HG03457 (cell line): ENCODE measurements around the gene ZNF367.

Experiments
- ATAC-seq: cut with Tn5 transposase; IDR thresholded peaks from one replicate; pipeline ENCODE4 v1.9.1; 2021; ENCODE audit warnings: moderate number of reproducible peaks; ENCODE audit not compliant: unreplicated experiment

Gene ZNF367

DNA sequence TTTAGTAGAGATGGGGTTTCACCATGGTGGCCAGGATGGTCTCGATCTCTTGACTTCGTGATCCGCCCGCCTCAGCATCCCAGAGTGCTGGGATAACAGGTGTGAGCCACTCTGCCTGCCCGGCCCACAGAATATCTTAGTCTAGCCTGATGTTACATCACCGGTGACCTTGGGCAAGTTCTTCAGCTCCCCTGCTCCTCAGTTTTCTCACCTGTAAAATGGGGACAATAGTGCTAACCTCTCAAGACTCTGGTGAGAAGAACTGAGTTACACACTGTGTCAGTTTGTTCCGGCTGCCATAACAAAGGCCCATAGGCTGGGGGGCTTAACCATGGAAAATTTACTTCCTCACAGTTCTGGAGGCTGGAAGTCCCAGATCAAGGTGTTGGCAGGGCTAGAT lies 19.3 kb upstream of the ZNF367 start:
- ATAC-seq: no peak

DNA sequence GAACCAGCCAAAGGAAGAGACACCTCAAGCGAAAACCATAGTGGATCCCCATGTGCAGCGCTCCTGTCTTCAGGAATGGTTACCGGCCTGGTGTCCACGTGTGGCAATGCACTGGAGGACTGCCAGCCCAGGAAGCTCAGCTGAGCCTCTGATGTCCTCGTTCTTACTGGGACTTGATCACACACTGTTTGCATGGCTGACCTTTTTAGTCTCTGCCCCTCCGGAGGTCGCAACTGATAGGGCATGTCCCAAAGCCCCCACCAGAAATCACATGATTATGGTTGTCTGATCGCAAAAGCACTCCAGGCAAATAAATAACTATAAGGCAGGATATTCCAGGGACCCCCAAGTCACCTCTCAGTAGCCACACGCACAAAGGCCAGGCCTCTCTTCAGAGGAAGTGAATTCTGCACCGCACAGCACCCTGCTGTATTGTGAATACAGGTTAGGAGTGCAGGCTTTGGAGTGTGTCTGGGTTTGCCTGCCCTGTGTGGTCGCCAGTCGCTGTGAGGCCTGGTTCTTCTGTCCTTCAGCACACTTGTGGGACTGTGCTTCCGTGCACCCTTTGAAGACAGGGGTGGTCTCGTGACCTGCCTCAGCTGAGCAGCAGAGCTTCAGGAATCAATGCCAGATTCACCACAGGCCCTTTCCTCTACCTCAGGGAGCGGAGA lies 18.4 kb upstream of the ZNF367 start:
- no peak for ATAC-seq

DNA sequence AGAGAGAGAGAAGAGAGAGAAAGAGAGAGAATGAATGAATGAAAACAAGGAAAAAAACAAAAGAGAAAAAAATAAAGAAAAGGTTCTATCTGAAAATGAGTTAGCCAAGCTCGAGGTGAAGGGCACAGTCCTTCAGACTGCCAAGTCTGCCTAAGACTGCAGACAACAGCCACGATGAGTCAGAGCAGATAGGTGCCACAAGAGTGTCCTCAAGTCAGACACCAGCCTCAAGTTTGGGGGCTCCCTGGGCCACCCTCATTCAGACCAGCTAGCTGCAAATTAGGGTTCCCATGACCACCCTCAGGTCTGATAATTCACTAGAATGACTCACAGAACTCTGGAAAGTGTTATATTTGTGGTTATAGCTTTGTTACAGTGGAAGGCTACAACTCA lies 17.9 kb upstream of the ZNF367 start:
- ATAC-seq: no peak

DNA sequence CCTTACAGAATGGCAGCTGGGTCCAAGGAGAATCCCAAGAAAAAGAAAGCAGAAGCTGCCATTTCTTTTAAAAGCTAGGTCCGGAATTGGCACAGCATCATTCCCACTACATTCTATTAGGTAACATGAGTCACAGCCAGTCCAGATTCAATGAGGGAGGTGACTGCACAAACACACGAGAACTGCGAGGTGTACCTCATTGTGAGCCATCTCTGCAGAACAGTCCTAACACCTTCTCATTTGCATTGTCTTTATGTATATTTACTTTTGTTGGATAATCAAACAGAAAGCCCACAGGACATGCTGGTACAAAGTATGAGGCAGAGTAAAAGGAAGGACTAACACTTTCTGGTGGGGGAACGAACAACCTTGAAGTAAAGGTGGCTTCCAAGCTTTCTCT lies 17.2 kb upstream of the ZNF367 start:
- ATAC-seq: no peak

DNA sequence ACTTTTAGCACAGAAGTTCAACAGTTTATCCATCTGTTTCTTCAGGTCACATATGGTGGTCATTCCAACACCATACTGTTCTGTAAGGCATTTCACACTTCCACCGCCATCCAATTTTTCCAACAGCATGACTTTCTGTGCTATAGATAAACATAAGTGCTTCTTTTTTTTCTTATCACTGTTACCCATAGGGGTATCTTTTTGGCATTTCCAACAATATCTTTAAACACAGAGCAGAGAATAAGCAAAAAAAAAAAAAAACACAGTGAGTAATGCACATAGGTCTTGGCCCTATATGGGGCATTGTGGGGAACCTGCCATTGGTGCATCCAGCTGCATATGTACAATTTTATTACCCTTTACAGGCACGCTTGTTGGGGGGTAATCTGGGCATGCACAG lies 12.2 kb upstream of the ZNF367 start:
- no peak for ATAC-seq

DNA sequence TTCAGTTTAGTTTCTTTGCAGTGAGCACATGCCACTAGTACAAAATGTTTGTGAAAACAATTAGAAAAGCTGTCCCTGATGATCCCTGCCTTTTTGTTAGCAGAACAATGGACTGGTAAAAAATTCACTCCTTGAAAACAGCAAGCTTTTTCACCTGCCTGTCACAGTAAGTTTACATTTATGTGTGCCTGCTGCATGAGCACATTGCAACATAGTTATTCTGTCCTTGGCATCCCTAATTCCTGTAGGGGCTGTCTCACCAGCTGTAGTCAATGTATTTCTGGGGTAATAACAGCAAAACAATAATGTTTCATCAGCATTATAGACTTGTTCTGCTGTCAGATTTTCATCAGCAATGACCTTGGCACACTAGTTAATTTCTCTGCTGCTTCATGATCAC lies 11.6 kb upstream of the ZNF367 start:
- no peak for ATAC-seq

DNA sequence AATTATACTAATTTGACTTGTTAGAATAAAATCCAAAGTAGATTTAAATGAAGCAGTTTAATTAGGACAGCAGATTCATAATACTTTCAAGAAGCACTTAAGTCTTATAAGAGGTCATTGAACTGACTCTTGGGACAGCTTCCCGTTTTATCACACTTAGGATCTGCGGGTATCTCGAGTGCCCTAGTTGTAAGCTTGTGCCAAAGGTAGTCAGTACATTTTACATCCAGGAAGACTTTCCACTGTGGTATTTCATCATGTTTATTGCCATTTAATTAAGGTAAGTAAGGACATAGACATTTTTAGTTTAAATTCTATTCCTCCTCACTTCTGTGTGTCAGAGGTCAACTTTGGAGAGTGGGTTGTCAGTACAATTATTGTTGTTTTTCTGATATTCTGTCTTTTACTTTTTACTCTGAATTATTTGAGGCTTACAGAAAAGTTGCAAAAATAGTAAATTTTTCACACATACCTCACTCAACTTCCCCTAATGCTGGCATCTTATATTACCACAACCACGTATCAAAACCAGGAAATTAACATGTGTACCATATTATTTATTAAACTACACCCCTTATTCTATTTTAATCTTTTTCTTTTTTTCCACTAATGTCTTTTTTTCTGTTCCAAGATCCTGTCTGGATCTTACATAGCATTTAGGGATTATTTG lies 7.5 kb upstream of the ZNF367 start:
- ATAC-seq: no peak

DNA sequence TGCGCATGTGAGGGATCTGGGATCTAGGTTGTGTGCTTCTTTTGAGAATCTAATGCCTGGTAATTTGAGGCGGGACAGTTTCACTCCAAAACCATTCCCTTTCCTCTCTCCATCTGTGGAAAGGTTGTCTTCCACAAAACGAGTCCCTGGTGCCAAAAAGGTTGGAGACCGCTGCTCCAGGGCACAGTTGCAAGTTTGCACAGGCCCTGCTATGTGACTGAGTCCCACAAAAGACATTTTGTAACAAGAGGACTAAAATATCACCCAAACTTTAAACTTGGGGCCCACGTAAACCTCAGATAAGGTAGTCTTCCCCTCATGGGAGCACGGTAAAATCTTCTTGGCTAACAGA lies 5.8 kb upstream of the ZNF367 start:
- ATAC-seq: no peak

DNA sequence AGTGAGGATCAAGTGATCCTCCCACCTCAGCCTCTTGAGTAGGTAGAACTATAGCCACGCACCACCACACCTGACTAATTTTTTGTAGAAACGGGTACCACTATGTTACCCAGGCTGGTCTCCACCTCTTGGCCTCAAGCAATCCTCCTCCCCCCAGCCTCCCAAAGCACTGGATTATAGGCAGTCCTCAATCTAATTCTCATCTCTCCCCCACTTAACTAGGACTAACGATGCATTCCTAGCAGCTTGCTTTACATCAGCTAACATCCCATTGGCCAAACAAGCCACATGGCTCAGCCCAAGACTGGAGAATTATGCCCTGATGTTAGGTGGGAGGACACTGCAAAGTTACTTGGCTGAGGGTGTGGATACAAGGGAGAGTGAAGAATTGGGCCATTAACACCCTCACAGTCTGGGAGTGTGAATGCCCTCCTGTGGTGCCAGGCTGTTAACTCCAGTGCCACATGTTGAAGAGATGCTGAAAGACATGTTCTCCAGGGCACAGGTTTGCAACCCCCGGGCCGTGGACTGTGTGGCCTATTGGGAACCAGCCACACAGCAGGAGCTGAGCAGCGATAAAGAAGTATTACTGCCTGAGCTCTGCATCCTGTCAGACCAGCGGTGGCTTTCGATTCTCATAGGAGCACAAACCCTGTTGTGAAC lies 5.3 kb upstream of the ZNF367 start:
- no peak for ATAC-seq

DNA sequence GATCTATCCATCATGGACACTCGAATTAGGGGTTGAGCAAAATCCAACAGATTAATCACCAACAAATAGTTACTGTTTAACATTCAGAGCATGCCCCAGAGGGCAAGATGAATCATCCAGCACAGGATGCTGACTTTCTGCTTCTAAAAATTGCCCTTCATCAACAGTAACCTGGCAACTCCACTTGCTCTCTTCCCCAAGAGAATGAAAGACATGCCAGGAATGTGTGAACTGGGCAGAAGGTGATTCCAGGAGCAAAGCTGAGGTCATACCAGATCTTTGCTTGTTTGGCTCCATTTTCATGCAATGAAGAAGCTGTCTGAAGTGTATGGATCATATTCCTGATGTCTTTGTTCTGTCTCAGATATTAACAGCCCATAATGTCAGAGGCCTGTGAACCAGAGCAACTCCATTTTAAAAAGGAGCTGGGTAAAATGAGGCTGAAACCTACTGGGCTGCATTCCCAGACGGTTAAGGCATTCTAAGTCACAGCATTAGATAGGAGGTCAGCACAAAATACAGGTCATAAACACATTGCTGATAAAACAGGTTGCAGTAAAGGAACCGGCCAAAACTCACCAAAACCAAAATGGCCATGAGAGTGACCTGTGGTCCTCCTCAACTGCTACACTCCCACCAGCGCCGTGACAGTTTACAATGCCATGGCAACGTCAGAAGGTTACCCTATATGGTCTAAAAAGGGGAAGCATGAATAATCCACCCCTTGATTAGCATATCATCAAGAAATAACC lies 2.5 kb upstream of the ZNF367 start:
- ATAC-seq: no peak

DNA sequence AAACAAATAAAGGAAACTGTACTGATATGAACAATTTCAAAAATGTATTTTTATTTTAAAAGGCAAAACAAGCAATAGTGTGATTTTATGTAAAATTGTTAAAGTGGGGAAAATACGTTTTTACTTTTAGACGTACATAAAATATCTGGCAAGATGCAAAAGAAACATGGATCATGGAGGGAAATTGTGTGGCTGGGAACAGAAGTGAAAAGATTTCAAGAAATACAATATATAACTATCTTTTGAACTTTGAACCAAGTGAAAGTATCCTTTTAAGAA lies 1.5 kb upstream of the ZNF367 start:
- ATAC-seq: no peak

DNA sequence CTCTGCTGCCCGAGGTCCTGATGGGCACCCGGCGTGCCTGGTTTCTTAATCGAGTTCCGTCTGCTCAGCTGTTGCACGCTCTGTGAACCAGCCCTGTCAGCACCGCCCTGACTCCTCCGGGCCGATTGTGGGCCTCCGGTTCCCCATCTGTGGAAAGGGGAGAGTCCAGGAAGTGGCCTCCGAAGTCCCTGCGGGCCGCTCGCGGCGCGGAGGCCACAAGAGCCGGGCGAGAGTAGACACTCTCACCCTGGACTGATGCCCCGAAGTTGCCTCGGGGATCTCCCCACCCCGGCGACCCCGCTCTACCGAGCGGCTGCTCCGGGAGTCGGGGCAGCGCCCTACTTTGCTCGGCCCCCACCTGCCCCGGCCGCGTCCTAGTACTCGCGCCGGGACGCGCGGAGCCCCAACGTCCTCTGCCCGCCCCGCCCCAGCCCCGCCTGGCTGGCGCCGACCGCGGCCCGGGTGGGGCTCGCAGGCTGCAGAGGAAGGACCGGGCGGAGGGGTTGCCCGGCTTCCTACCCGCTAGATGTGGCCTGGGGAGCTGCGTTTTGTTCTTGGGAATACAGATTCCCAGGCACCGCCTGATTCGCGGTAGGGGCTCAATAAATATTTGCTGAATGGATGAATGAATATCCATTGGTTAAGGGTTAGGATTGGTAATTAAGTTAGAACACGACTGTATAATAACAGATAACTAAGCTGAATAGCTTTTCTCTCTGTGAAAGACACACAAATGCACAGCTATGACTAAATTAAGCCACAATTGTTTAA lies 935 bp upstream of the ZNF367 start:
- peak; percentile 24 for ATAC-seq

DNA sequence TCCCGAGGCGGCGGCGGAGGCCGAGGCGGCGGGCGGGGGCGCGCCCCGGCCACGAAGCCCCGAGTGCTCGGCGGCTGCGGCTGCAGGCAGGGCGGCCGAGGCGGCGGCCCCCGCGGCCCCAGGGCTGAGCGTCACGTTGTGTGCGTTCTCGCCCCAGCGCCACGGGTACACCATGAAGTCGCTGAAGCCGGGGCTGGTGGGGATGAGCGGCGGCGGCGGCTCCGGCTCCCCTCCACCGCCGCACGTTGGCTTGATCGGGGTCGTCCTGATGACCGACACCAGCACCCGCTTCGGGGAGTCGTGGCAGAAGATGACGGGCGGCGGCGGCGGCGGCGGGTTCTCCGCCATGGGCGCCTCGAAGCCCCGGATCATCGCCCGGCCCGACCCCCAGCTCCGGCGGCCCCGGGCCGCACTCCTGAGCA lies 498 bp downstream of the ZNF367 start:
- no peak for ATAC-seq

DNA sequence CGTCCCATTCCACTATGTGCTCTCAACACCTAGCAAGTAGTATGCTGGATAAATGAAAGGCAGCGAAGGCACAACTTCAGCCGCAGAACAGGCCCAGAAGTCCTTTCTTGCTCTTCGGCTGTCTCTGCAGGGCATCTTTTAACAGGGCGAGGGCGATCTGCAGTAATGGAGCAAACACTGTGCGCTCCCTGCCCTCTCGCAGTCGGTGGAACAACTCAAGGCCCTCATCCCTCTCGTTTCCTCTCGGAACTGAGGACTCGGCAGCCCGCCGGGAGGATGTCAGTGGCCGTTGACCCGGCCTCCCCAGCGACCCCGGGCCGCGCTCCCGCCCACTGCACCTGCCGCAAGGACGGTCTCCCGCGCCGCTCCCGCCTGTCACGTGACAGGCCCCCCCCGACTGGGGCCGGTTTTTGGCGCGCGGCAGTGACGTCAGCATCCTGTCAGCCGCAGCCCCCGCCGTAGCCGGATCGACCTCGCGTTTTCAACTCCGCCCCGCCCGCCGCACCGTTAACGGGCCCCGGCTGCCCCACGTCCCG lies 1.1 kb downstream of the ZNF367 start:
- ATAC-seq: no peak

DNA sequence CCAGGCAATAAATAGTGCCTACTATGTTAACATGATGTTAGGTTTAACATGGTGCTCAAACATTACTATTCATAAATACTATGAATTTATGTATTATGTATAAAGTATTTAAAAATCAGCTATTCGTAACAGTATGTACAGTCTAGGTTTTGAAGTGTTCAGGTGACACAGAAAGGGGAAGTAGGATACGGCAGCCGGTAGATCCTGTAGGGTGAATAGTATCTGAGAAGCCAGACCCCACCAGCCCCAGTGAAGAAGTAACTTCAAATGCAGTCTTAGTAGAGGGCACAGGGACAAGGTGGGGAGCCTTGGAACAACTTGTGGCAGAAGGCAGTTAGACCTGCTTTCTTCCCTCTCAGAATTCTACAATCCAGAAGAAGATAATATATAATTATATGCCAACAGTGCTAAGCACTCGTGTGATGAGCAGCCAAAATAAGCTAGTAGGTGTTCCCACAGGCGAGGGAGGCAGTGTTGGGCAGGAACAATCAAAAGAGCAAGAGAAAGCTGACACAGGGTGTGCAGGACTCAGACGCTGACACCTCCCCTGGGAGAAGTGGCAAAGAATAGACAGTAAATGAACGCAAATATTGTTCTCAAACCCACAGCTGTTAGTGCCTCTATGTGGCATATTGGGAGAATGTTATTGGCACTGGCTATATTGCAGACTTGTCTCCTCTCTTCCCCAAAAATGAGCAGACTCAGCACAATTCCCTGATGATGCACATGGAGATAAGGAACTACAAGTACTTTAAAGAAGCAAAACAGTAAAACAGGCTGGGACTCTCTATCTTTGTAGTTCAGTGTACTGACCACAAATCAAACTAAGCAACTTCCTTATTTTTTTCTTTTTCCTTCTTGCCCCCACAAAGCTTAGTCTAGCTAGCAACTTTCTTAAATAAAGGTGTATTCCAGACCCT lies 4.6 kb downstream of the ZNF367 start:
- ATAC-seq: no peak

DNA sequence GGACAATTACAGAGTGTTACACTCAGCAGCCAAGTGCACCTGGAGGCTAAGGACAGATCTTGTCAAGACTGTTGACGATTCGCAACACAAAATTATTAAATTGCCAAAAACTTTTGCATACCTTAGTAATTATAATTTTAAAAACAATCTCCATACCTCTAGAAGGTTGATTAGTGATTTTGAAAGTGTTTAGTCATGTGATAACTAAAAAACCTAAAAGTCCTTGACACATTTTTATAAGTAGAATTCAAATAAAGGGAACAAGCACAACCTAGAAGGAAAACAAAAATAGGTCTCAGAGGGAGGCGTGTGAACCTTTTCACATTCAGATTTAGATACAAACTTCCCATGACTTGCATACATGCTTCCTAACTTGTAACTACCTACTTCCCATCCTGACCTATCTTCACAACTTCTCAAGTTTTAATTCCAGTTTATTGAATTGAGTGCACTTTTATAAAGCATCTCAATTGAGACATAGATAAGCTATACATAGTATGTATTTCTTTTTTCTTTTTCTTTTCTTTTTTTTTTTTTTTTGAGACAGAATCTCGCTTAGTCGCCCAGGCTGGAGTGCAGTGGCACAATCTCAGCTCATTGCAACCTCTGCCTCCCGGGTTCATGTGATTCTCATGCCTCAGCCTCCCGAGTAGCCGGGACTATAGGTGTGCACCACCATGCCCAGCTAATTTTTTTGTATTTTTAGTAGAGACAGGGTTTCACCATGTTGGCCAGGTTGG lies 5.8 kb downstream of the ZNF367 start:
- no peak for ATAC-seq

DNA sequence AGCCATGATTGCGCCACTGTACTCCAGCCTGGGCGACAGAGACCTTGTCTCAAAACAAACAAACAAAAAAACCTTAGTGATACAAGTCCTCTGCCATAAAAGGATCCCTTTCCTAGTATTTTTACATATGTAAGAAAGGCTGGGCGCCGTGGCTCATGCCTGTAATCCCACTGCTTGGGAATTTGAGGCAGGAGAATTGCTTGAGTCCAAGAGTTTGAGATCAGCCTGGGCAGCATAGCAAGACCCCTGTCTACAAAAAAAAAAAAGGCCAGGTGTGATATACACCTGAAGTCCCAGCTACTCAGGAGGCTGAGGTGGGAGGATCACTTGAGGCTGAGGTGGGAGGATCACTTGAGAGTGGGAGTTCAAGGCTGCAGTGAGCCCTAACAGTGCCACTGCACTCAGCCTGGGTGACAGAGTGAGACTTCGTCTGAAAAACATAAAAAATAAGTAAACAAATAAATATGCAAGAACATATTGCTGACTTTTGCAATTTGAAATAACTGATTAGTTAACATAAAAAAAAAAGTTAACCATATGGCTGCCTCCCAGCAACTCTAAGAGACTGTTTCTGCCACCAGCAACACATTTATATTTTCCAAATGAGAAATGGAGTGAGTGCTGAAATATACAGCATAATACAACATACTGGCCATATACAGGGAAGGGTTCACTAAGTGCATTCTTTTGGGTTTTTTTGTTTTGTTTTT lies 6.9 kb downstream of the ZNF367 start:
- ATAC-seq: no peak

DNA sequence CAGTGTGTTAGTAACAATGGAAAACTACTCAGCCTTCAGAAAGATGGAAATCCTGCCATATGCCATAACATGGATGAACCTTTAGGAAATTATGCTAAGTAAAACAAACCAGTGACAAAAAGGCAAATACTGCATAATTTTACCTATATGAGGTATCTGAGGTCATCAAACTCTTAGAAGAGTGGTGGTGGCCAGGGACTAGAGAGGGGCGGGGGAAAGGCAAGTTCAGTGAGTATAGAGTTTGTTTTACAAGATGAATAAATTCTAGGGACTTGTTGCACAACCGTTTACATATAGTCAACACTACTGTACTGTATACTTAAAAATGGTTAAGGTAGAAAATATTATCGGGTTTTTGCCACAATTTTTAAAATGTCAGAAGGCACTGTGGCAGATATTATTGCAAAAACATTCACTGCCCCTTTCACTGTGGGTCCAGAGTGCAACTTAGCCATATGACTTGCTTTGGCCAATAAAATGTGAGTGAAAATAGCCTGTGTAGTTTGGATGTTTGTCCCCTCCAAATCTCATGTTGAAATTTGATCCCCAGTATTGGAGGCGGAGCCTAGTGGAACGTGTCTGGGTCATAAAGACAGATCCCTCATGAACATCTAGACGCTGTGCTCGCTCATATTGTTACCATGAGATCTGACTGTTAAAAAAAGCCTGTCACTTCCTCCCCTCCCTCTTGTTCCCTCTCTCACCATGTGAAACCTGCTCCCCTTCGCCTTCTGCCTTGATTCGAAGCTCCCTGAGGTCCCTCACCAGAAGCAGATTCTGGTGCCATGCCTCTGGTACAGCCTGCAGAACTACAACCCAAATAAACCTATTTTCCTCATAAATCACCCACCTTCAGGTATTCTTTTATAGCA lies 9.5 kb downstream of the ZNF367 start:
- no peak for ATAC-seq
